ENCODE data around the gene TLCD2. TPM values are rescaled to one million over a fixed set of nuclear protein-coding genes. Genes with fewer than 3 reads are reported as not detected.

Gene TLCD2, protein sequence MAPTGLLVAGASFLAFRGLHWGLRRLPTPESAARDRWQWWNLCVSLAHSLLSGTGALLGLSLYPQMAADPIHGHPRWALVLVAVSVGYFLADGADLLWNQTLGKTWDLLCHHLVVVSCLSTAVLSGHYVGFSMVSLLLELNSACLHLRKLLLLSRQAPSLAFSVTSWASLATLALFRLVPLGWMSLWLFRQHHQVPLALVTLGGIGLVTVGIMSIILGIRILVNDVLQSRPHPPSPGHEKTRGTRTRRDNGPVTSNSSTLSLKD
- 10 to 100 TPM in 3 of 4 donors, 1 to 10 TPM in 1; 7.1 to 16.5 (median 11.4) TPM for total RNA-seq

DNA sequence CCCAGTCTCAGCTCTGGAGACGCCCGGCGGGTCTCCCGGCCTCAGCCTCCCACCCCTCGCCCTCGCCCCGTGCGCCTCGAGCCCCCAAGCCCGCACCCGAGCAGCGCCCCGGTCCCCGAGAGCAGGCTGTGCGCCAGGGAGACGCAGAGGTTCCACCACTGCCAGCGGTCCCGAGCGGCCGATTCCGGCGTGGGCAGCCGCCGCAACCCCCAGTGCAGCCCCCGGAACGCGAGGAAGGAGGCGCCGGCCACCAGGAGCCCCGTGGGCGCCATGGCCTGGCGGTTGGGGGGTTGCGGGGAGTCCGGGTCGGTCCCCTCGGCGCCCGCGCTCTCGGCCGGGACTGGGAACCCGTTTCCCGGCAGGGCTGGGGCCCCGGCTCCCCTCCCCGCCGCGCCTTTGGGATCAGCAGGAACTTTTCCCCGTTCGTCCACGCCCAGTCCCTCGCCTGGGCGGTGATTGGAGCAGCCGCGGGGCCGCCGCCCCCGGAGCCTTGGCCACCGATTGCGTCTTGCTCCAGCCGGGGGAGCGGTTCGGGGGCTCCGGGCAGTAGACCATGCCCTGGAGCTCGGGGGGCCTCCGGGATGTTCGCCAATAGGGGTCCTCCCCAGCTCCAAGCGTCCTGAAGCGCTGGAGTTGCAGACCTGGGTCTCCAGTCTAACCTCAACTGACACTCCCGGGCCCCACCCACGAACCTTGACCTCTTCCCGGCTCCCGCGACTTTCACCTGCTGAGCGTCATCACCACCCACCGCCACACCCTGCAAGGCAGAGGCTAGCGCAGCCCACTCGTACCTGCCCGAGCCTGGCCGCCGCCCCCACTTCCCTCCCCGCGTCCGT is at the start of gene TLCD2:
TLCD2 (minus strand) TSS at position 407 of the 836 bp plus-strand sequence; CDS start at position 272, 135 bp downstream.
- peak; percentile 52 for ATAC-seq (ENCODE audit: low FRiP score)
- no peak for DNase-seq (ENCODE audit: low spot score)

GRCh38 chr17:1759529-1759928 is 49.4 kb upstream of the TLCD2 start:
- TF ChIP-seq CTCF (IDR thresholded peaks at IDR 0.05), result no peak
- DNase-seq (ENCODE audit: low spot score) (no peak), ATAC-seq (ENCODE audit: low FRiP score) (no peak)

More for the DNA sequence above, at the start of gene TLCD2:
- no peak for TF ChIP-seq CTCF (IDR thresholded peaks at IDR 0.05)

DNA sequence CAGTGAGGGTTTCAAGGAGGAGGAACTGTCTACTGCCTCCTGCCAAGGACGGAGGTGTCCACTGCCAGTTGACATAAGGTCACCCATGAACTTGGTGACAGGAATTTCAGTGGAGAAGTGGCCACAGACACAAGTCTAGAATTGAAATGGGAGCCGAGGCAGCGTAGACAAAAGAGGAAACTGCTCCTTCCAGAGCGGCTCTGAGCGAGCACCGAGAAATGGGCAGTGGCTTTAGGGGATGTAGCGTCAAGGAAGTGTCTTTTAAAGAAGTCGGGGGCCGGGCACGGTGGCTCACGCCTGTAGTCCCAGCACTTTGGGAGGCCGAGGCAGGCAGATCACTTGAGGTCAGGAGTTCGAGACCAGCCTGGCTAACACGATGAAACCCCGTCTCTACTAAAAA is 48.6 kb upstream of the TLCD2 start:
- no peak for TF ChIP-seq CTCF (IDR thresholded peaks at IDR 0.05)
- DNase-seq (ENCODE audit: low spot score) (no peak), ATAC-seq (ENCODE audit: low FRiP score) (no peak)

- no peak for DNase-seq (ENCODE audit: low spot score)
- TF ChIP-seq CTCF (IDR thresholded peaks at IDR 0.05), result no peak
- no peak for ATAC-seq (ENCODE audit: low FRiP score)
Observed at GRCh38 chr17:1755827-1756262, 45.7 kb upstream of the TLCD2 start.

GRCh38 chr17:1755252-1755826 is 45.2 kb upstream of the TLCD2 start:
- TF ChIP-seq CTCF (IDR thresholded peaks at IDR 0.05), result no peak
- no peak for DNase-seq (ENCODE audit: low spot score)
- no peak for ATAC-seq (ENCODE audit: low FRiP score)

GRCh38 chr17:1754430-1755112 is 44.4 kb upstream of the TLCD2 start:
- no peak for ATAC-seq (ENCODE audit: low FRiP score)
- DNase-seq (ENCODE audit: low spot score), result no peak
- TF ChIP-seq CTCF (IDR thresholded peaks at IDR 0.05), result no peak

Data from omental fat pad (tissue), 4 donors.